ENCODE data around the gene DLEC1.
"Not testable (repeated sequence)": the region's sequence is repeated elsewhere in the genome, so short reads cannot be mapped to it uniquely, and the experiment has no call there.

The DLEC1 gene

GRCh38 chr3:38018296-38019266 lies 20.4 kb upstream of the DLEC1 start:
- no peak for DNase-seq

DNA sequence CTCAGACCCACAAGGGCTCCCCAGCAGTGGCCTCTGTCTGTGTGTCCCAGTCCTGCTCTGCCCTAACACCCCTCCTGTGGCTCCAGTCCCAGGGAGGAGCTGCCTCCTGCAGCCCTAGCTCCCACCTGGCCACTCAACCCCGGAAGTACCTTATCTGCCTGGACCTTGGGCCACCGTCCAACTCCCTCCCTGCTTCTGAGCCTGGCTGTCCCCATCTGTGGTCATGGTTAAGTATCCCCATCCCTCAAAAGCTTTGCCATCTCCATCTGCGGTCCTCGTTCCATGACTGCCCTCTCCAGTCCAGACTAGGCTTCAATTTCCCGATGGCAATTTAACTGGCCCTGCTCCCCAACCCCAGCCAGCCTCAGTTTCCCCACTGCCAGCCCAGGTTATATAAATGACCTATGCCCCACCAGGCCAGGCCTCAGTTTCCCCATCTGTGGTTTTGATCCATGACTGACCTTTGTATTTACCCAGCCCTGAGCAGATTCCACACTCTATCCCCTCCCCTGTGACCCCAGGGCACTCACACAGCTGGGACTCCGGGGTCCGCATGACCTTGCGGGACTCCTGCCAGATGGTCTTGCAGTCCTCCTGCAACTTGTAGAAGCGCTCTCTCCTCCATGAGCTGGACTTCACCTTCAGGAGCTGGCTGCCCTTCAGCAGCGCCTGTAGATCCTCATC lies 19.2 kb upstream of the DLEC1 start:
- no peak for DNase-seq

GRCh38 chr3:38020342-38020726 lies 18.7 kb upstream of the DLEC1 start:
- DNase-seq: no peak

DNA sequence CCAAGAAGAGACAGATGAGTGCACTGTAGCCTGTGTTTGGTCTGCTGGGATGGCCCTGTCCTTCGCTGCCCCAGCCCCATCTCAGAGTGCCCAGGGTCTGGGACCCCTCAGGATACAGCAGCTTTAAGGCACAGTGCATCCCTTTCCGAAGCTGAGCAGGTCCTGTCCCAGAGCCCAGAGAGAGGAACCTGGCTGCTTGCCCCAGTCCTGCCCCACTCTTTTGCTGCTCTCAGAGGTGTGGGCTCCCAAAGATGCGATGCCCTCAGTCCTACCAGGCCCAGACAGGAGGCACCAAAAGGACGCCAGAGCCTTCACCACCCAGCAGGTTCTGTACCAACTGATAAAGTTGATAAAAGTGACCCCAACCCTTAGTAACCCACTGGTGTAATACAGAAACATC lies 17.8 kb upstream of the DLEC1 start:
- DNase-seq: no peak

DNA sequence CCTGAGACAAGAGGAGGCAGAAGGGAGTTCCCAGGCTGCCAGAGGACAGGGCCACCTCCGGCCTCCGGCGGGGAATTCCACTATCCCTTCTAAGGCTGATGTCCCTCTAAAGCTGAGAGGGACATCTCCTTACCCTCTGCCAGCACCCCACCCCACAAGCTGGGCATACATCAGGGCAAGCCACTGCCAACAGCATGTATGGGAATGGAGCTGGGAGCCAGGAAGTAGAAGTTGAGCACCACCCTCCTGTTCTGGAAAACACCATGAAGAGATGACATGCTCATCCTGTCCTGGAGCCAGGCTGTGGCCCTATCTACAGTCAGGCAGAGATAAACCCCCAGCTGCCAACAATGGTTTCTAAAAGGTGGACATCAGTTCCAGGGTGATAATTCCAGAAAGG lies 16.7 kb upstream of the DLEC1 start:
- DNase-seq: no peak

DNA sequence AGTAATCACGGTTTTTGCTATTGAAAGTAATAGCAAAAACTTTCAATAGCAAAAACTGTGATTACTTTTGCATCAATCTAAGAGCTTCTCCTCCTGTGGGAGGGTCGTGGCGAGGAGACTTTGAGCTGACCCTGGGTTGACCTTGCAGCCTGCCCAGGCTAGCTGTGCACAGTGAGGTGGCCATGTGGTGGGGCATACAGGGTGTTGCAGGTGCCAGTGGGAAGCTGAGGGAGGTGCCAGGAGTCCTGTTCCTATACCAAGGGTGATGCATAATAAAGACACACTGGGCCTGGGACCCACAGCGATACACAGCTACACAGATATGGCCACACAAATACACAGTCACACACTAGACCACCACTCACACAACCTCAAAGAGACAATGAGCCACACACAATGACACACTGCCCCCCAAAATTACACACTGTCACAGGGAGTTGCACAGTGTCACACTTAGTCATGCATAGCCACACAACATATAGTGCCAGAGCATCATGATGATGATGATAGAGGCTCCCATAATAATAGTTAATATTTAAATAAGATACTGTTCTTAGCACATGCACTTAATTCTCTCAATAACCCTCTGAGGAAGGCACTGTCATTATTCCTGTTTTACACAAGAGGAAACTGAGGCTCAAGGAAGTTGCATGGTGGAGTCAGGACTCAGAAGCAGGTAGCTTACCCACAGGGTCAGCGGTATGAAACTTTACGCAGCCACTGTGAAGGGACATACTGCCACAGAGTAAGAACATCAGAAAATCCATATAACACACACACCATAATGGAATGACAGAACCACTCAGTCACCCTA lies 15.9 kb upstream of the DLEC1 start:
- DNase-seq: no peak

DNA sequence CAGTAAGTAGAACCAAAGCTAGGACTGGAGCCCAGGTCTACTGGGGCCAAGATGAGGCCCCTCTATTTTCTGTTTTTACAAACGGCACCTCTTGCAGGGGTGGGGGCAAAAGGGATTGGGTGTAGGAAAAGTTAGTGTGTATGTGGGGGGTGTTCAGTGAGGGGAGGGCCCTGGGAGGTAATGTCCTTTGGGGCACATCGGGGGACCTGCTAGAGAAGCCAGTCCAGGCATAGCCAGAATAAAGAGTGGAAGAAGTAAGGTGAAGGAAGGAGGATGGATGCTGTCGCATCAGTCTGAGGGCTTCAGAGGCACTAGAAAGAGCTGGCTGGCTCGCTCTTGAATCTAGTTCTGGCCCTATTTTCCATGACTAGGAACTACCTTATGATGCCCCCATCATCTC lies 12.2 kb upstream of the DLEC1 start:
- DNase-seq: no peak

GRCh38 chr3:38027466-38028465 lies 11.2 kb upstream of the DLEC1 start:
- DNase-seq: no peak

GRCh38 chr3:38028621-38029361 lies 10.2 kb upstream of the DLEC1 start:
- DNase-seq: no peak

DNA sequence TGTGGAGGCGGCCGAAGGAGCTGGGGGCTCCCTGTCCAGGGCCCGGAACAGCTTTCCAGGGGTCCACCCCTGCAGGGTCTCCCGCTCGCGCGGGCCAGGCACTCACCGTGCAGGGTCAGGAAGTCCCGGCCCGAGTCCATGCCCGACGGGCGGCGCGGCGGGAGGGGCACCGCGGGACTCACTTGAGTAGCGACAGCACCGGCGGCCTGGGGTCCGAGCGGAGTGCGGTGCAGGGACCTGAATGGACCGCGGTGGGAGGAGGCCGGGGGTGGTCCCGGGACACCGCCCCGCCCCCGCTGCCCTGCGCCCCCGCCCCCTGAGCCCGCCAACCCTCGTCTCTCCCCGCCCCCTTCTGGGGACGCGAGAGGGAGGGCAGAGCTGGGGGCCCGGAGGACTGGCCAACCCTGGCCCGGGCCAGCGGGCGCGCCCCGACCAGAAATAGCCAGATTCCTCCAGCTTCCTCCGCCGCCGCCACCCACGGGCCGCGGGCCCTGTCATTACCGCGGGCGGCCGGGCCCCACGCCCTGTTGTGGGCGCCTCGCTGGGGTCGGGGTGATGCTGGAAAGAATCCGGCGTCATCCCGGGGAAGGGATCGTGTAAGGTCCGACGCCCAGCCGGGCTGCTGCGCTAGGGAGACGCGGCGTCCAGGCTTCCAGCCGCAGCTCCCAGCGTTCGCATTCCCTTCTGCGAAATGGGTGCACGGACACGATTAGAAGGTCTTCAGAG lies 9.4 kb upstream of the DLEC1 start, which contains the start of gene PLCD1:
Gene PLCD1, minus strand, starts transcription at position 243 of the 726 bp plus-strand sequence. Its CDS starts 103 bp downstream, at position 140.
- DNase-seq: peak; percentile 14 to 48

- DNase-seq: no peak
Measured at GRCh38 chr3:38030126-38031021, 8.6 kb upstream of the DLEC1 start.

DNA sequence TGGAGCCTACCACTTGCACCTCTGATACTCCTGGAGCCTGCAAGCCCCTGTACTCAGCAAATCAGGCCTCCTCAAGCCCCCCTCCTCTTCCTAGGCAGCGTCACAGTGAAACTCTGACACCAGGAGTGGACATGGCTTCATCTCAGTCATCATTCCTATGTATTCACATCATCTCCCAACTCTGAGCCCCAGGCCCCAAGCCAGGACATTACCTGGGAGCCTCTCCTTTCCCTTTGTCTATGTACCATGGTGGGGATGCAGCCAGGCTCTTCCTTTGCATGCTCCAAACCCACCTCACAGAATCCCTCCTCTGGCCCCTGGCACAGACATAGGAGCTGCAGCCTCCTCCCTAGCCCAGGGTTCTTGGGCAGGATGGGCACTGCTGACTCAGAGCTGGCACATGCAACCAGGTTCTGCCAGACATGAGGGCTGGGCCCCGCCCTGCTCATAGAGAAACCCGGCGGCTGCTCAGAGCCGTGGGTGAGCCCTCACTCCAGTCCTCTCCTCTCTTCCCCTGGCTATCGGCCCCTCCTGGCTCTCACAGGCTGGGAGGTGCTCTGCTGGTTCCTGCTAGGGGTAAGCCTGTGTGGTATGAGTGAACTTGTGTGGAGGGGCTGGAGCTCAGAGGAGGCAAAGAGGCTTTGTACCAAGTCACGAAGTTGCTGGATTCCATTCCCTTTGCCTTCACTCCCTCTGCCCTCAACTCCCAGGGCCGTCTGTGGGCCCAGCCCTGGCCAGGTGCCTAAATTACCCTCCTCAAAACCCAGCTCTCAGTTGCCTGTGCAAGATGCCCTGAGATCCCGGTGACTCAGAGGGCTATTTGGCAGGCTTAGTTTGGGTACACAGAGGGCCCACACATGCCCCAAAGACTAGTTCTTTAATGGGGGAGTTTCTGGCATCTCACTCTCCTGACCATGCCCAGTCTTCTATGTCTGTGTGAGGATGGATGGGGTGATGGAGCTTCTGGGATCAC lies 7.7 kb upstream of the DLEC1 start:
- DNase-seq: no peak

GRCh38 chr3:38032328-38032865 lies 6.6 kb upstream of the DLEC1 start:
- no peak for DNase-seq

DNA sequence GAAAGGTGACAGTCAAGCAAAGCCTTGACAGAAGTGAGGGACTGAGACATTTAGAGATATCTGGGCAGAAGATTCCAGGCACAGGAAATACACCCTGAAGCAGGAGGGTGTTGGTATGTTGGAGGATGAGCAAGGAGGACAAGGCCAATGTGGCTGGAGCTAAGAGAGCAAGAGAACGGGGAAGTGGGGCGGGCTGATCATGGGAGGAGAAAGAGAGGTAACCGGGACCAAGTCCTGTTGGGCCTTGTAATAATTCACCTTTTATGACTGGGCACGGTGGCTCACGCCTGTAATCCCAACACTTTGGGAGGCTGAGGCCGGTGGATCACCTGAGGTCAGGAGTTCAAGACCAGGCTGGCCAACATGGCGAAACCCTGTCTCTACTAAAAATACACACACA lies 5.4 kb upstream of the DLEC1 start:
- DNase-seq: not testable (repeated sequence)

DNA sequence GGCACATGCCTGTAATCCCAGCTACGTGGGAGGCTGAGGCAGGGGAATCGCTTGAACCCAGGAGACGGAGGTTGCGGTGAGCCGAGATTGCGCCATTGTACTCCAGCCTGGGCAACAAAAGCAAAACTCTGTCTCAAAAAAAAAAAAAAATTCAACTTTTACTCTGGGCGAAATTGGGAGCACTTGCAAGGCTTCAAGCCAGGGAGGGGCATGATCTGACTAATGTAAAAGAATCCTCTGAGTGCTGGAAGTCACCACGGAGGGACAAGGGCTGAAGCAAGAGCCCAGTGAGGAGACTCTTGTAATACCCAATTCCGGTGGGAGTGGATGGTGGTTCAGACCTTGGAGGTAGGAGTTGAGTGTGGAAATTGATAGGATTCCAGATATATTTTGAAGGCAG lies 4.7 kb upstream of the DLEC1 start:
- DNase-seq: not testable (repeated sequence)

DNA sequence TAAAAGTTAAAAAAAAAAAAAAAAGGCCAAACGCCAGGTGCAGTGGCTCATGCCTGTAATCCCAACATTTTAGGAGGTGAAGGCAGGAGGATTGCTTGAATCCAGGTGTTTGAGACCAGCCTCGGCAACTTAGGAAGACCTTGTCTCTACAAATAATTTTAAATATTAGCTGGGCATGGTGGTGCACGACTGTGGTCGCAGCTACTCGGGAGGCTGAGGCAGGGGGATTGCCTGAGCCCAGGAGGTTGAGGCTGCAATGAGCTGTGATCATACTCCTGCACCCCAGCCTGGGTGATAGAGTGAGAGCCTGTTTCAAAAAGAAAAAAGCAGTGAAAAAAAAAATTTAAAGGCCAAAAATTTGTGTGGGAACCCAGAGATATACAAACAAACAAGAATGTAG lies 2.7 kb upstream of the DLEC1 start:
- DNase-seq: no peak

DNA sequence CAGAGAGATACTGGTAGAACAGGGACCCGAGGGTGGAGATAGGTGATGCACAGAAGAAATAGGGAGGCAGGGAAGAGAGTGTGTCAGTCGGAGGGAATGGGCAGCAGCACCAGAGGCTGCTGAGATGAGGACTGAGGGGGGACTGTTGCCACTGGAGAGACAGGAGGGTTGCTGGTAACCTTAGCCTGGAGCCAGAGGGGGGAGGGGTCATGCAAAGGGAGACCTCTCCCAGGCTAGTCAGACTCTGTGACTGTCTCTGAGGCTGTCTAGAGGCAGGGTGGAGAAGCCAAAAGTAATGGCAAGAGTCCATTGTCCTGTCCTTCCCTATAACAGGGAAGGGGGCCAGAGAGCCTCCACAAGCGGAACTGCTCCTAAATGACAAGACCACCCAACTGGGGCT lies 2.1 kb upstream of the DLEC1 start:
- no peak for DNase-seq

- DNase-seq: no peak
Measured at GRCh38 chr3:38038447-38038911, 529 bp upstream of the DLEC1 start.

Data from NCI-H1930 (cell line).